Measurements from ENCODE around the gene OTOGL.
A peak's percentile ranks its signal among the peaks of the same experiment; 100 is the strongest.
"Not testable (repeated sequence)": the region's sequence is repeated elsewhere in the genome, so short reads cannot be mapped to it uniquely, and the experiment has no call there.

Gene OTOGL

GRCh38 chr12:80064269-80064668 lies 35.1 kb upstream of the OTOGL start:
- Histone ChIP-seq H3K14ac (ENCODE audit: low read length) (no peak overlapping the region), H4K91ac (ENCODE audit: low read depth, low read length) (no peak overlapping the region), H2BK12ac (ENCODE audit: low read length) (no peak overlapping the region), H2BK120ac (ENCODE audit: insufficient read depth, low read length, poor library complexity) (no peak overlapping the region), H3K18ac (ENCODE audit: low read length) (no peak overlapping the region), H2AFZ (ENCODE audit: insufficient read depth, low read length, poor library complexity) (no peak overlapping the region), H2BK5ac (ENCODE audit: low read depth, low read length, poor library complexity) (no peak overlapping the region), H3K36me3 (ENCODE audit: control insufficient read depth in 1 of 2, insufficient read depth in 2 of 2, low read length in 2 of 2) (no peaks in the 10 kb centered on the region), H2AK5ac (ENCODE audit: low read length) (no peak overlapping the region), H4K8ac (ENCODE audit: low read depth, low read length) (no peak overlapping the region), H4K12ac (ENCODE audit: low read depth, low read length) (no peak overlapping the region), H3K27ac (ENCODE audit: low read depth, low read length) (no peak overlapping the region), H3K23ac (ENCODE audit: low read length) (no peak overlapping the region), H3K79me2 (ENCODE audit: control insufficient read depth, insufficient read depth, low read length, poor library complexity) (no peaks in the 10 kb centered on the region), H3K4me1 (ENCODE audit: control insufficient read depth in 1 of 2, insufficient read depth in 2 of 2, low read length in 2 of 2) (no peaks in the 10 kb centered on the region), H3K4me3 (ENCODE audit: low read depth, low read length) (no peak overlapping the region), H3K9me3 (ENCODE audit: insufficient read depth, low read depth, low read length) (no peaks in the 10 kb centered on the region), H3K4me2 (ENCODE audit: low read length) (no peak overlapping the region), H3K4ac (ENCODE audit: low read depth, low read length) (no peak overlapping the region), H3K27me3 (ENCODE audit: insufficient read depth, low read length) (no peaks in the 10 kb centered on the region), H3K9ac (ENCODE audit: low read length) (no peak overlapping the region), H3K79me1 (ENCODE audit: low read length) (no peaks in the 10 kb centered on the region)
- WGBS (ENCODE audit: extremely low coverage, insufficient coverage, insufficient read length), result no CpG with 5 or more reads among the region's 3 CpGs
- DNase-seq, result peak in 1 of 2 donors; percentile 64

GRCh38 chr12:80064951-80065350 lies 34.4 kb upstream of the OTOGL start:
- Histone ChIP-seq H2AFZ (ENCODE audit: insufficient read depth, low read length, poor library complexity) (no peak overlapping the region), H2BK5ac (ENCODE audit: low read depth, low read length, poor library complexity) (no peak overlapping the region), H3K4me3 (ENCODE audit: low read depth, low read length) (no peak overlapping the region), H3K9me3 (ENCODE audit: insufficient read depth, low read depth, low read length) (no peaks in the 10 kb centered on the region), H2BK12ac (ENCODE audit: low read length) (no peak overlapping the region), H3K79me2 (ENCODE audit: control insufficient read depth, insufficient read depth, low read length, poor library complexity) (no peaks in the 10 kb centered on the region), H3K4me2 (ENCODE audit: low read length) (no peak overlapping the region), H3K36me3 (ENCODE audit: control insufficient read depth in 1 of 2, insufficient read depth in 2 of 2, low read length in 2 of 2) (no peaks in the 10 kb centered on the region), H3K4ac (ENCODE audit: low read depth, low read length) (no peak overlapping the region), H3K14ac (ENCODE audit: low read length) (no peak overlapping the region), H3K27ac (ENCODE audit: low read depth, low read length) (no peak overlapping the region), H3K79me1 (ENCODE audit: low read length) (no peaks in the 10 kb centered on the region), H3K23ac (ENCODE audit: low read length) (no peak overlapping the region), H3K18ac (ENCODE audit: low read length) (no peak overlapping the region), H4K8ac (ENCODE audit: low read depth, low read length) (no peak overlapping the region), H4K91ac (ENCODE audit: low read depth, low read length) (no peak overlapping the region), H2AK5ac (ENCODE audit: low read length) (no peak overlapping the region), H3K9ac (ENCODE audit: low read length) (no peak overlapping the region), H2BK120ac (ENCODE audit: insufficient read depth, low read length, poor library complexity) (no peak overlapping the region), H3K27me3 (ENCODE audit: insufficient read depth, low read length) (no peaks in the 10 kb centered on the region), H3K4me1 (ENCODE audit: control insufficient read depth in 1 of 2, insufficient read depth in 2 of 2, low read length in 2 of 2) (no peaks in the 10 kb centered on the region), H4K12ac (ENCODE audit: low read depth, low read length) (no peak overlapping the region)
- no CpG with 5 or more reads among the region's 2 CpGs for WGBS (ENCODE audit: extremely low coverage, insufficient coverage, insufficient read length)
- no peak for DNase-seq

- H3K9me3 ChIP-seq (ENCODE audit: insufficient read depth, low read depth, low read length), result no peaks in the 10 kb centered on the region
- no peak overlapping the region for H2BK5ac ChIP-seq (ENCODE audit: low read depth, low read length, poor library complexity)
- no peaks in the 10 kb centered on the region for H3K27me3 ChIP-seq (ENCODE audit: insufficient read depth, low read length)
- H2AK5ac ChIP-seq (ENCODE audit: low read length), result no peak overlapping the region
- no peak overlapping the region for H2BK12ac ChIP-seq (ENCODE audit: low read length)
- no peak overlapping the region for H3K4me3 ChIP-seq (ENCODE audit: low read depth, low read length)
- H4K12ac ChIP-seq (ENCODE audit: low read depth, low read length), result no peak overlapping the region
- no peak overlapping the region for H3K9ac ChIP-seq (ENCODE audit: low read length)
- no CpG with 5 or more reads among the region's 2 CpGs for WGBS (ENCODE audit: extremely low coverage, insufficient coverage, insufficient read length)
- H4K91ac ChIP-seq (ENCODE audit: low read depth, low read length), result no peak overlapping the region
- no peak overlapping the region for H2AFZ ChIP-seq (ENCODE audit: insufficient read depth, low read length, poor library complexity)
- H3K18ac ChIP-seq (ENCODE audit: low read length), result no peak overlapping the region
- H3K4me2 ChIP-seq (ENCODE audit: low read length), result no peak overlapping the region
- no peak overlapping the region for H3K27ac ChIP-seq (ENCODE audit: low read depth, low read length)
- H4K8ac ChIP-seq (ENCODE audit: low read depth, low read length), result no peak overlapping the region
- H3K4me1 ChIP-seq (ENCODE audit: control insufficient read depth in 1 of 2, insufficient read depth in 2 of 2, low read length in 2 of 2), result no peaks in the 10 kb centered on the region
- no peaks in the 10 kb centered on the region for H3K36me3 ChIP-seq (ENCODE audit: control insufficient read depth in 1 of 2, insufficient read depth in 2 of 2, low read length in 2 of 2)
- no peak overlapping the region for H3K23ac ChIP-seq (ENCODE audit: low read length)
- no peak overlapping the region for H3K4ac ChIP-seq (ENCODE audit: low read depth, low read length)
- no peak overlapping the region for H3K14ac ChIP-seq (ENCODE audit: low read length)
- no peak overlapping the region for H2BK120ac ChIP-seq (ENCODE audit: insufficient read depth, low read length, poor library complexity)
- H3K79me2 ChIP-seq (ENCODE audit: control insufficient read depth, insufficient read depth, low read length, poor library complexity), result no peaks in the 10 kb centered on the region
- H3K79me1 ChIP-seq (ENCODE audit: low read length), result no peaks in the 10 kb centered on the region
- no peak for DNase-seq
Measured at GRCh38 chr12:80068173-80068572, 31.2 kb upstream of the OTOGL start.

GRCh38 chr12:80083892-80084614 lies 15.3 kb upstream of the OTOGL start:
- not testable (repeated sequence) for H2BK12ac ChIP-seq (ENCODE audit: low read length); H3K9ac ChIP-seq (ENCODE audit: low read length); H4K8ac ChIP-seq (ENCODE audit: low read depth, low read length); H2BK5ac ChIP-seq (ENCODE audit: low read depth, low read length, poor library complexity); H3K27me3 ChIP-seq (ENCODE audit: insufficient read depth, low read length); H3K23ac ChIP-seq (ENCODE audit: low read length); H3K9me3 ChIP-seq (ENCODE audit: insufficient read depth, low read depth, low read length); H3K79me2 ChIP-seq (ENCODE audit: control insufficient read depth, insufficient read depth, low read length, poor library complexity); H2AK5ac ChIP-seq (ENCODE audit: low read length); H3K4me2 ChIP-seq (ENCODE audit: low read length); H2BK120ac ChIP-seq (ENCODE audit: insufficient read depth, low read length, poor library complexity); H3K36me3 ChIP-seq (ENCODE audit: control insufficient read depth in 1 of 2, insufficient read depth in 2 of 2, low read length in 2 of 2); H2AFZ ChIP-seq (ENCODE audit: insufficient read depth, low read length, poor library complexity); H3K4me1 ChIP-seq (ENCODE audit: control insufficient read depth in 1 of 2, insufficient read depth in 2 of 2, low read length in 2 of 2); H4K12ac ChIP-seq (ENCODE audit: low read depth, low read length); H3K79me1 ChIP-seq (ENCODE audit: low read length); H3K27ac ChIP-seq (ENCODE audit: low read depth, low read length); H3K4ac ChIP-seq (ENCODE audit: low read depth, low read length); H3K4me3 ChIP-seq (ENCODE audit: low read depth, low read length); H3K18ac ChIP-seq (ENCODE audit: low read length); H4K91ac ChIP-seq (ENCODE audit: low read depth, low read length); H3K14ac ChIP-seq (ENCODE audit: low read length)
- DNase-seq, result peak in 1 of 2 donors; percentile 3
- no CpG with 5 or more reads among the region's 9 CpGs for WGBS (ENCODE audit: extremely low coverage, insufficient coverage, insufficient read length)

All from trophoblast cell (in vitro differentiated cells and primary cell).